Parathyroid adenoma (tissue), 2 donors: ENCODE data around the gene SLC39A11.

ENCODE experiments used
- H2AFZ ChIP-seq: fragments of 300-600 bp; sonication (generic); one replicate; pipeline ENCODE4 v1.7.0; 2017; ENCODE audit warnings: antibody characterized with exemption, mild to moderate bottlenecking
- H3K27ac ChIP-seq: fragments of 300-600 bp; sonication (generic); one replicate; pipeline ENCODE4 v1.7.0; 2017
- H3K27me3 ChIP-seq: fragments of 300-600 bp; sonication (generic); one replicate; pipeline ENCODE4 v1.7.0; 2017; ENCODE audit warnings: low read length; ENCODE audit not compliant: control insufficient read depth, insufficient read depth
- H3K36me3 ChIP-seq: fragments of 300-600 bp; sonication (generic); one replicate; pipeline ENCODE4 v1.7.0; 2017; ENCODE audit warnings: low read length; ENCODE audit not compliant: control insufficient read depth, insufficient read depth
- H3K4me1 ChIP-seq: fragments of 300-600 bp; sonication (generic); one replicate; pipeline ENCODE4 v1.7.0; 2017; ENCODE audit warnings: control low read depth
- H3K4me2 ChIP-seq: fragments of 300-600 bp; sonication (generic); one replicate; pipeline ENCODE4 v1.7.0; 2017; ENCODE audit warnings: low read length
- H3K4me3 ChIP-seq: fragments of 300-600 bp; sonication (generic); one replicate; pipeline ENCODE4 v1.7.0; 2017; ENCODE audit warnings: low read depth, low read length
- H3K79me2 ChIP-seq: fragments of 300-600 bp; sonication (generic); one replicate; pipeline ENCODE4 v1.7.0; 2017; ENCODE audit warnings: control low read depth
- H3K9ac ChIP-seq: fragments of 300-600 bp; sonication (generic); one replicate; pipeline ENCODE4 v1.7.0; 2017; ENCODE audit warnings: mild to moderate bottlenecking
- H3K9me3 ChIP-seq: fragments of 300-600 bp; sonication (generic); one replicate; pipeline ENCODE4 v1.7.0; 2017; ENCODE audit warnings: low read length; ENCODE audit not compliant: control insufficient read depth
- TF ChIP-seq, protein P1 (sequence below): fragments of 300-600 bp; sonication (generic); IDR thresholded peaks from one replicate; pipeline ENCODE4 v1.7.0; 2017; ENCODE audit warnings: antibody characterized with exemption, mild to moderate bottlenecking
- donor health status: primary hyperparathyroidism.

SLC39A11 gene

DNA sequence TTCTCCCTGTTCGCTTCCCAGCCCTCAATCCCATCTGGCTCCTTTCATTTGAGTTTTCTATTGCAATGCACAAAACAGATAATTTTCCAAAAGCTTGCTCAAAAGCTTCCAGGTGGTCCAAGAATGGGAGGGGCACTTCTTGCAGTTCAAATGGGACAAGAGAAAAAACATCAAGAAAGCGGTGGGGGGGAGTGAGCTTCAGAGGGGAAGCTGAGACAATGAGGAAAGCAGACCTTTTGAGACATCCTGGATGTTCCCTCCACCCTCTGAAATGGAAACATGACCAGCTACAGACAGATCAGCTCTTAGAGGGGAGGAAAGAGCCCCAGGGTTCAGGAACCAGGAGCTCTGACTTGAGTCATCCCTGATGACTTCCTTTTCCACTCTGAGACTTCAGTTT lies 368.2 kb downstream of the SLC39A11 start:
- H2AFZ ChIP-seq: no peak overlapping the region
- no peak overlapping the region for H3K9ac ChIP-seq
- no peak overlapping the region for H3K4me3 ChIP-seq

DNA sequence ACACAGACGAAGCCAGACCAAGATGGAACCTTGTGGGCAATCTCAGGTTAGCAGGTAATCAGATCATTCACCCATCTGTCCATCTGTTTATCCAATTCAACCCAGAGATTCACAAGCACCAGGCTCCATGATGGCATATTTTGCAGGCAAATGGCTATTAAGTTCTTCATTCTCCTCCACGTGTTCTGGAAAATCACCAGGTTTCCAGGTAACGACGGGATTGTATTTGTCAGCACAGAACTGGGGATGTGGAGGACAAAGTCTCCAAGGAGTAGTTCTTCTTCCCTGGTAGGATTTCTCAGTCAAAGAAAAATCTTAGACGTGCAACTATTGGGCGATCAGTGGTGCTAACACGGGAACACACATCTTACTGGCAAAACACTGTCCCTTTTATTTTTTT lies 368.8 kb downstream of the SLC39A11 start:
- Histone ChIP-seq H3K36me3 (no peaks in the 10 kb centered on the region), H3K4me3 (no peak overlapping the region), H3K9me3 (no peaks in the 10 kb centered on the region), H3K27ac (no peak overlapping the region), H3K4me2 (no peak overlapping the region), H3K27me3 (no peaks in the 10 kb centered on the region), H3K9ac (no peak overlapping the region), H3K4me1 (no peaks in the 10 kb centered on the region), H2AFZ (no peak overlapping the region), H3K79me2 (no peaks in the 10 kb centered on the region)
- TF ChIP-seq, protein P1, sequence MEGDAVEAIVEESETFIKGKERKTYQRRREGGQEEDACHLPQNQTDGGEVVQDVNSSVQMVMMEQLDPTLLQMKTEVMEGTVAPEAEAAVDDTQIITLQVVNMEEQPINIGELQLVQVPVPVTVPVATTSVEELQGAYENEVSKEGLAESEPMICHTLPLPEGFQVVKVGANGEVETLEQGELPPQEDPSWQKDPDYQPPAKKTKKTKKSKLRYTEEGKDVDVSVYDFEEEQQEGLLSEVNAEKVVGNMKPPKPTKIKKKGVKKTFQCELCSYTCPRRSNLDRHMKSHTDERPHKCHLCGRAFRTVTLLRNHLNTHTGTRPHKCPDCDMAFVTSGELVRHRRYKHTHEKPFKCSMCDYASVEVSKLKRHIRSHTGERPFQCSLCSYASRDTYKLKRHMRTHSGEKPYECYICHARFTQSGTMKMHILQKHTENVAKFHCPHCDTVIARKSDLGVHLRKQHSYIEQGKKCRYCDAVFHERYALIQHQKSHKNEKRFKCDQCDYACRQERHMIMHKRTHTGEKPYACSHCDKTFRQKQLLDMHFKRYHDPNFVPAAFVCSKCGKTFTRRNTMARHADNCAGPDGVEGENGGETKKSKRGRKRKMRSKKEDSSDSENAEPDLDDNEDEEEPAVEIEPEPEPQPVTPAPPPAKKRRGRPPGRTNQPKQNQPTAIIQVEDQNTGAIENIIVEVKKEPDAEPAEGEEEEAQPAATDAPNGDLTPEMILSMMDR: no peak

More for the DNA sequence above, 368.2 kb downstream of the SLC39A11 start:
- H3K27ac ChIP-seq: no peak overlapping the region
- H3K4me2 ChIP-seq: no peak overlapping the region
- H3K27me3 ChIP-seq: no peaks in the 10 kb centered on the region
- H3K9me3 ChIP-seq: no peaks in the 10 kb centered on the region
- no peaks in the 10 kb centered on the region for H3K36me3 ChIP-seq
- TF ChIP-seq, protein P1: no peak
- H3K4me1 ChIP-seq: no peaks in the 10 kb centered on the region
- H3K79me2 ChIP-seq: no peaks in the 10 kb centered on the region

DNA sequence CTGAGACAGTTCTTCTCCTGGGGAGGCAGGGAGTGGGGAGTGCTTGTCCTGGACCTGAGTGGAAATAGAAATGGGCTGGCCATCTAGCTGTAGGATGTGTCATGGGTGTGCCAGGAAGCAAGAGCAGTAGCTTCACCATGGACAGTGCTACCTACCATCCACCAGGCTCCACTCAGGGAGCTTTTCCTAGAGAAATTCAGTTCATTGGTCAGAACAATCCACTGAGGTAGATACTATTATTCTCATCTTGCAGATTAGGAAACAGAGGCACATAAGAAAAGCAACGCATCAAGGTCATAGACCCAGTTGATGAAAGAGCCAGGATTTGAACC lies 372.0 kb downstream of the SLC39A11 start:
- Histone ChIP-seq H3K4me3 (no peak overlapping the region), H3K9ac (no peak overlapping the region), H3K9me3 (no peaks in the 10 kb centered on the region), H3K4me1 (no peaks in the 10 kb centered on the region), H3K4me2 (no peak overlapping the region), H3K36me3 (no peaks in the 10 kb centered on the region), H2AFZ (no peak overlapping the region), H3K27ac (no peak overlapping the region), H3K27me3 (no peaks in the 10 kb centered on the region), H3K79me2 (no peaks in the 10 kb centered on the region)
- TF ChIP-seq, protein P1: no peak

DNA sequence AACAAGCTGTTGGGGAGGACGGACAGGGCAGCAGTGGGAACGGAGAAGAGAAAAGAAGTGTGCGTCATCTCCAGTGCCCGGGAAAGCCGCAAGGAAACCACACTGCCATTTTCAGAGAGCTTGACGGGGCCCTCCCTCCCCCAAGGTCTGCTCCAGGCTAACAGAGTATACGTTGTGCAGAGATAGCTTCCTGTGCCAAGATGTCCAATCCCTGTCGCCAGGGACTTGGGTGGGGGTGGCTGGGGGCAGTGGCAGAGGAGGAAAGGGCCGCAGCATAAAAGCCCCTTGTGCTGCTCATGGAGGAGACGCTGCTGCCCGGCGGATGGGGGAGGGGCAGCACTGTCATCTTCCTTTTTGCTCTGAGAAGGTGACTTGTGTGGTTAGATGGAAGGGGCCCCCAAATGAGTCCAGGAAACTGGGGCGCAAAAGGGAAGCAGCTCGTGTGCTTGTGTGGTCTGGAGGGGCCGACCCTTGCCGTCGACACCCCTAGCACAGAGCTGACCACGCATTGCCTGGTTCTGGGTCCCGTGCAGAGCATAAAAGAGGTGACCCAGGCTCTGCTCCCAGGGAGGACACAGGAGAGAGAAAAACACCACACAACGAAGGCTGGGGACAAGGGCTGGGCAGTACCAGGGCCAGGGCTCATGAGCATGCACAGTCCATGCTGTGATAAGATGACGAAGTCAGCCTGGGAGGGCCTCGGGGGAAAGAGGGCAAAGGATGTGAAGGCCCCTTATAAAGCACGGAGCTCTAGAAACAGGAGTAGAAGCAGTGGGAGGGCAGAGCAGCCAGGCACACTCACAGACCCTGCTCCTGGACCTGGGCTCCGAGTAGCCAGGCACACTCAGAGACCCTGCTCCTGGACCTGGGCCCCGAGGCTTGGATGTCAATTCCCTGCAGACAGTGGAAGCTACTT lies 372.7 kb downstream of the SLC39A11 start:
- TF ChIP-seq, protein P1: no peak
- Histone ChIP-seq H3K9ac (no peak overlapping the region), H3K79me2 (no peaks in the 10 kb centered on the region), H2AFZ (no peak overlapping the region), H3K27me3 (no peaks in the 10 kb centered on the region), H3K4me2 (no peak overlapping the region), H3K36me3 (no peaks in the 10 kb centered on the region), H3K4me3 (no peak overlapping the region), H3K9me3 (no peaks in the 10 kb centered on the region), H3K27ac (no peak overlapping the region), H3K4me1 (no peaks in the 10 kb centered on the region)

DNA sequence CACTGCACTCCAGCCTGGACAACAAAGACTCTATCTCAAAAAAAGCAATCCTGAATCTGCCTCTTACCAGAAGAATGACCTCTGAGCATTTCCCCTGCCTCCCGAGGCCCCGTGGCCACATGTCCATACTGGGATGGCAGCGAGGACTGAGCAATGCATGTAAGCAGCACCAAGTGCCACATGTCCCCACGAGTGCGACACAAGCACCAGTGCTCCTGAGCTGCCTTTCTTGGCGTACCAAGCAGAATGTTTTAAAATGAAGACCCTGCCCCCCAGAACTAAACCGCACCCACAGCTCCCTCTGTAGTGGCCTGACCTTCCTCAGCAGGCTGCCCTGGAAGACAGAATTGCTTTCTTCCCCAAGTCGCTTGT lies 373.3 kb downstream of the SLC39A11 start:
- Histone ChIP-seq H3K4me1 (no peaks in the 10 kb centered on the region), H3K4me3 (no peak overlapping the region), H3K79me2 (no peaks in the 10 kb centered on the region), H3K4me2 (no peak overlapping the region), H3K9me3 (no peaks in the 10 kb centered on the region), H3K27ac (no peak overlapping the region), H3K9ac (no peak overlapping the region), H3K36me3 (no peaks in the 10 kb centered on the region), H3K27me3 (no peaks in the 10 kb centered on the region), H2AFZ (no peak overlapping the region)
- TF ChIP-seq, protein P1: no peak
